Brain microvascular endothelial cell (primary cell): Measurements from ENCODE around the gene AP1S1.

Source experiments
- DNase-seq: peaks from one replicate; pipeline ENCODE4 v3.0.0-alpha.2; 2020
- H3K27ac ChIP-seq: fragments of 250-450 bp; sonication (Bioruptor Pico); 2 replicates; pipeline ENCODE4 v1.5.1; 2020; ENCODE audit warnings: mild to moderate bottlenecking, moderate library complexity
- H3K27me3 ChIP-seq: fragments of 250-450 bp; sonication (Bioruptor Pico); replicated peaks from 2 replicates; pipeline ENCODE4 v1.5.1; 2020; ENCODE audit warnings: mild to moderate bottlenecking
- H3K36me3 ChIP-seq: fragments of 250-450 bp; sonication (Bioruptor Pico); replicated peaks from 2 replicates; pipeline ENCODE4 v1.5.1; 2020; ENCODE audit warnings: mild to moderate bottlenecking
- H3K4me3 ChIP-seq: 2 replicates; pipeline ENCODE4 v1.5.1; 2011; ENCODE audit warnings: low read depth, mild to moderate bottlenecking, control low read depth, low read length, moderate library complexity
- CTCF ChIP-seq: IDR thresholded peaks from 2 replicates; pipeline ENCODE4 v1.5.1; 2011; ENCODE audit warnings: low read depth, mild to moderate bottlenecking, moderate library complexity, low read length, control low read depth, inconsistent platforms; ENCODE audit errors: missing control alignments
- in situ Hi-C: cut with HindIII; loops from 2 replicates; pipeline ENCODE4 v1.10.0; 2017; ENCODE audit warnings: low sequenced_read_pairs, low pct_ligation_motif_present

The AP1S1 gene

GRCh38 chr7:101174322-101174854 lies 20.1 kb downstream of the AP1S1 start:
- TF ChIP-seq CTCF, result no peak
- DNase-seq, result no peak
- H3K27ac ChIP-seq, result no peak overlapping the region
- no peaks in the 10 kb centered on the region for H3K36me3 ChIP-seq
- in situ Hi-C loops, result loop anchor here (25.0 kb wide), 1 partner anchor 113 kb away; no protein-coding TSS in a partner anchor
- no peak overlapping the region for H3K4me3 ChIP-seq
- peaks cover 73% of the 10 kb centered on the region for H3K27me3 ChIP-seq

DNA sequence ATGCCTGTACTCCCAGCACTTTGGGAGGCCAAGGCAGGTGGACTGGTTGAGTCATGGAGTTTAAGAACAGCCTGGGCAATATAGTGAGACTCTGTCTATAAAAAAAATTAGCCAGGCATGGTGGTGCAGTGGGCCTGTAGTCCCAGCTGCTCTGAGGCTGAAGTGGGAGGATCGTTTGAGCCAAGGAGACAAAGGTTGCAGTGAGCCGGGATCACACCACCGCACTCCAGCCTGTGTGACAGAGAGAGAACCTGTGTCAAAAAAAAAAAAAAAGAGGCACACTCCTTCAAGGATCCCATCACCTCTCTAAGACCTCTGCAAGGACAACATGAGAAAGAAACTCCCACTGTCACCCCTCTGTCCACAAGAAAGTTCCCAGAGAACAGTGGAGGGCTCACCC lies 21.4 kb downstream of the AP1S1 start:
- TF ChIP-seq CTCF, result no peak
- H3K4me3 ChIP-seq, result no peak overlapping the region
- no peak overlapping the region for H3K27ac ChIP-seq
- H3K27me3 ChIP-seq, result peaks cover 77% of the 10 kb centered on the region
- H3K36me3 ChIP-seq, result no peaks in the 10 kb centered on the region
- in situ Hi-C loops, result no loop called here
- no peak for DNase-seq

- Histone ChIP-seq H3K27me3 (peaks cover 64% of the 10 kb centered on the region), H3K27ac (no peak overlapping the region), H3K4me3 (no peak overlapping the region), H3K36me3 (no peaks in the 10 kb centered on the region)
- TF ChIP-seq CTCF, result no peak
- no peak for DNase-seq
- in situ Hi-C loops, result no loop called here
These were observed 23.4 kb downstream of the AP1S1 start for GRCh38 chr7:101177644-101178043.

DNA sequence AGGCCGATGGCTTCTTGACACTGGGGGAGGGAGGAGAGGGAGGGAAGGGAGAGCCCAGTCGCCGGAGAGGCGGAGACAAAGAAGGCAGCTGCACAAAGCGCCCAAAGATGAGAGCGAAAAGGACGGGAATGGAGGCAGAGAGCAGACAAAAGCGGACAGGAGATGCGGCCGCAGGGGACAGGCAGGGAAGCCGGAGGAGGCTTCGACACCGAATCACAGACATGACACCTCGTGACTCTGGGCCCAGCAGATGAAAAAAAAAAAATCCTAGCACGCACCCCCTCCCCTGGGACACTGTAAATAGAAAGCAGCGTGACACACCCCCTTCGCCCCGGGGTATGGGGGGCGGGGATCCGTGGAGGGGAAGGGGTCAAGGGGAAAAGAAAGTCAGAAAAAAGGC lies 24.8 kb downstream of the AP1S1 start:
- Histone ChIP-seq H3K27ac (no peak overlapping the region), H3K27me3 (peaks cover 53% of the 10 kb centered on the region), H3K36me3 (no peaks in the 10 kb centered on the region), H3K4me3 (no peak overlapping the region)
- in situ Hi-C loops, result no loop called here
- DNase-seq, result no peak
- TF ChIP-seq CTCF, result no peak

DNA sequence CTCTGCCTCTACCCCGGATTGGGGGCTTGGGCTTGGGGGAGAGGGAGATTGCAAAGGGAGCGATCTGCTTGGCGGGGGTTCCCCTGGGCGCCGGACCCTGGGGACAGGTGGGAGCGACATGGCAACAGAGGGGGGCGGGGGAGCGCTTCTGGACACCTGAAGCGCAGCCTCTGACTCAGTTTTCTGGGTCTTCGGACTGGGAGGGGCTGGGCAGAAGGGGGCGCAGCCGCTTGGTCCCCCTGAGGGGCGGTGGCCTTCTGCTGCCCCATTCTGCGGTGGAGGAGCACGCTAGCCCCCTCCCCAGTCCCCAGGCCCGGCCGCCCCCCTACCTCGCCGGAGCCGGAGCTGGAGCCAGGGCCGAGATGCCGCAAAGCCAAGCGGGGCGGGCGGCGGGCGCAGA lies 25.4 kb downstream of the AP1S1 start:
- peaks cover 47% of the 10 kb centered on the region for H3K27me3 ChIP-seq
- in situ Hi-C loops, result no loop called here
- H3K4me3 ChIP-seq, result no peak overlapping the region
- DNase-seq, result no peak
- TF ChIP-seq CTCF, result no peak
- no peaks in the 10 kb centered on the region for H3K36me3 ChIP-seq
- no peak overlapping the region for H3K27ac ChIP-seq

- Histone ChIP-seq H3K27me3 (peaks cover 42% of the 10 kb centered on the region), H3K36me3 (no peaks in the 10 kb centered on the region), H3K27ac (no peak within 1 kb of the TSS), H3K4me3 (no peak within 1 kb of the TSS)
- no peak for TF ChIP-seq CTCF
- no peak for DNase-seq
- in situ Hi-C loops, result no loop called here
These were observed 26.0 kb downstream of the AP1S1 start, which contains the start of gene NAT16 for GRCh38 chr7:101180130-101180755. TSS of gene NAT16 (minus strand) at chr7:101180293. CDS start at chr7:101174807, 5,486 bp downstream.
